HG02970 (cell line): Measurements from ENCODE around the gene CETN3.
"Not testable (repeated sequence)": the region's sequence is repeated elsewhere in the genome, so short reads cannot be mapped to it uniquely, and the experiment has no call there.

ENCODE experiments used
- ATAC-seq: cut with Tn5 transposase; IDR thresholded peaks from one replicate; pipeline ENCODE4 v1.9.1; 2021; ENCODE audit warnings: mild to moderate bottlenecking, moderate library complexity, moderate number of reproducible peaks; ENCODE audit not compliant: unreplicated experiment, low FRiP score

The CETN3 gene

GRCh38 chr5:90384389-90384788 is 25.2 kb downstream of the CETN3 start:
- ATAC-seq: no peak

DNA sequence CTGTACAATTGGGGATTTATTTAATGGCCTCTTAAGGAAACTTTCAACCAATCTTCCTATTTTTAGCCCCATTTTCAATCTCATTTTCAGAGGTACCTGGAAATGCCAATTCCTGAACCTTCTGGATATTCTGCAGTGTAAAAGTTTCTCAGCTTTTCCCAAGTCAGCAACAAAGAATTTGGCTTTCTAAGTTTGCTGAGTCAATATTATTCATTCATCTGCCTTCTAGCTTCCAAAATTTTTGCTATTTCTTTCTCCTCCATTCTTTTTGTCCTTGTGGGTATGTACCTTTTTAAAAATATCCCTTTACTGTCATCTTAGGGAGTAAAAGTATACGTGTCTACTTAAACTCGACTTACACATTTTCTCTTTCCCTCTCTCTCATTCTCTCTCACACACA is 25.7 kb downstream of the CETN3 start:
- no peak for ATAC-seq

DNA sequence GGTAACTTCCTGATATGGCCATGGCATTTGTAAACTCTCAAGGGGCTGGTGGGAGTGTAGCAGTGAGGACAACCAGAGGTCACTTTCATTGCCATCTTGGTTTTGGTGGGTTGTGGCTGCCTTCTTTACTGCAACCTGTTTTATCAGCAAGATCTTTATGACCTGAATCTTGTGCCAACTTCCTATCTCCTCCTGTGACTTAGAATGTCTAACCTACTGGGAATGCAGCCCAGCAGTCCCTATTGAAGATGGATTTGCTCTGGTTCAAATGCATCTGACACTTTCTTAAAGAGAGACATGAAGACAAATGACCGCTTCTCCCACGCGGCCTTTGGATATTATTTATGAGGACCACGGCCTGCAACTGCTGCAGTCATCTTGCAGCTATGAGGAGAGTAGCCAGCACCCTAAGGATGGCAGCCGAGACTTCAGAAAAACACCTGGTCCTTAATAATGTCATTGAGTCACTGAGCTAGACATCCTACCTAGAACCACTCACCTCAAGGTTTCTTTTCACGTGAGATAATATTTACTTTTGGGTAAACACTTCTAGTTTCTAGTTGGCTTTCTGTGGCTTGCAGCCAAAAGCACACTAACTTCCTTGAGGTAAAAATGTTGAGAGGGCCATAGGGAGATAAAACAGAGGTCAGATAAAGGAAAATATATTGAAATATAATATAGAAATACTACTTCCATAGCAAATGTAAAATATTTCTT is 28.2 kb downstream of the CETN3 start:
- ATAC-seq: no peak

GRCh38 chr5:90379652-90380051 is 29.9 kb downstream of the CETN3 start:
- no peak for ATAC-seq

GRCh38 chr5:90378752-90379151 is 30.8 kb downstream of the CETN3 start:
- ATAC-seq: no peak

DNA sequence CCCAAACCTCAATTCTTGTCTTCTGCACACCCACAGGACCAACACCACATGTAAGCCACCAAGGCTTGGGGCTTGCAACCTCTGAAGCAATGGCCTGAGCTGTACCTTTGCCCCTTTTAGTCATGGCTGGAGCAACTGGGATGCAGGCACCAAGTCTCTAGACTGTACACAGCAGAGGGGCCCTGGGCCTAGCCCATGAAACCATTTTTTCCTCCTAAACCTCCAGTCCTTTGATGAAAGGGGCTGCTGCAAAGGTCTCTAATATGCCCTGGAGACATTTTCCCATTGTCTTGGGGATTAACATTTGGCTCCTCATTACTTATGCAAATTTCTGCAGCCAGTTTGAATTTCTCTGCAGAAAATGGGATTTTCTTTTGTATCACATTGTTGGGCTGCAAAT is 38.3 kb downstream of the CETN3 start:
- ATAC-seq: not testable (repeated sequence)

DNA sequence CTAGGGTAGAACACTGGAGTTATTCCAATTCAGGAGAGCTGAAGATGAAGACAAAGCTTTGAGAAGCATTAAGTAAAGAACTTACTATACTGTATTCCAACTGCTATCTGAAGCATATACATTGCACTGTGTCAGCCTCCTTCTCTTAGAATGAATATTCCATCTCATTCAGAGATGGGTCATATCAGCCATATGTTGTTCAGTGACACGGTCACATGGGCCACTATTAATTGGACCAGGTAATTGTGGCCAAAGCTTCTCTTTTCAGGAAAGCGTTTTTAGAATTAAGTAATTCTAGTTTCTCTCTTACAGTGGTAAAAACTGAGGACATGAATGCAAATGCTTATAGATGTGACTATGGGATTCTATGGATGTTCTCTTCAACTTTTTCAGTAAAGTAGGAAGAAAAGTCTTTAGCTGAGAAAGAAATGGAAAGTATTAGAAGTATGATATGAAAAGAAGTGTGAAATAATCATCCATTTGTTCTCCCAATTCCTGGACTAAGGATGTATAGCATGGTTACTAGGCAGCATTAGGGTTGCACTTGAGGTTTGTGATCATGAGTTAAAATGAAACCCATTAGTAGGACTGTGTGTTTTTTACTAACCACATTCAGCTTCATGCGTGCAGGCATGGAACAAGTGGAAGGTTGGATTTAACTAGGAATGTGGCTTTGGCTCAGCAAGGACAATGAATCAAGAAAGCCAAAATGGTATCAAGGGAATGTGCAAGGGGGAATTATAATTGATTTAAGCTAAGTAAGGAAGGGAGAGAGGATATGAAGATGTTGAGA is 40.9 kb downstream of the CETN3 start:
- no peak for ATAC-seq

- ATAC-seq: no peak
Observed at GRCh38 chr5:90367879-90368278, 41.7 kb downstream of the CETN3 start.

- ATAC-seq: no peak
Observed at GRCh38 chr5:90366948-90367347, 42.6 kb downstream of the CETN3 start.

DNA sequence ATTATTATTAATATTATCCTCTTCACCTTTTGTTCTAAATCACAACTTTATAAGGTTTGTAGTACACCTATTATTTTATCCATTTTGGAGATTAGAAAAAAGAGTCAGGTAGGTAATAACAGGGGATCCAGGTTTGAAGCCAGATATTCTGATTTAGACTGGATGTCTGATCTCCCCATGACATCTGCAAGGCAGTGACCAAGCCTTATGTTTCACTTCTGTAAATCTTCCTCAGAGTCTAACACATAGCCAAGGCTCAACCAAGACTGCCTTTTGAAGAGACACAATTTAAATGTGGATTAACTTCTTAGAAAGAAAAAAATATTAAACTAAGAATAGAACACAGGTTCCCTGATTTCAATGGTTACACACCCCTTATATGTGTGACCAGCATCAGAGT is 44.2 kb downstream of the CETN3 start:
- ATAC-seq: no peak

DNA sequence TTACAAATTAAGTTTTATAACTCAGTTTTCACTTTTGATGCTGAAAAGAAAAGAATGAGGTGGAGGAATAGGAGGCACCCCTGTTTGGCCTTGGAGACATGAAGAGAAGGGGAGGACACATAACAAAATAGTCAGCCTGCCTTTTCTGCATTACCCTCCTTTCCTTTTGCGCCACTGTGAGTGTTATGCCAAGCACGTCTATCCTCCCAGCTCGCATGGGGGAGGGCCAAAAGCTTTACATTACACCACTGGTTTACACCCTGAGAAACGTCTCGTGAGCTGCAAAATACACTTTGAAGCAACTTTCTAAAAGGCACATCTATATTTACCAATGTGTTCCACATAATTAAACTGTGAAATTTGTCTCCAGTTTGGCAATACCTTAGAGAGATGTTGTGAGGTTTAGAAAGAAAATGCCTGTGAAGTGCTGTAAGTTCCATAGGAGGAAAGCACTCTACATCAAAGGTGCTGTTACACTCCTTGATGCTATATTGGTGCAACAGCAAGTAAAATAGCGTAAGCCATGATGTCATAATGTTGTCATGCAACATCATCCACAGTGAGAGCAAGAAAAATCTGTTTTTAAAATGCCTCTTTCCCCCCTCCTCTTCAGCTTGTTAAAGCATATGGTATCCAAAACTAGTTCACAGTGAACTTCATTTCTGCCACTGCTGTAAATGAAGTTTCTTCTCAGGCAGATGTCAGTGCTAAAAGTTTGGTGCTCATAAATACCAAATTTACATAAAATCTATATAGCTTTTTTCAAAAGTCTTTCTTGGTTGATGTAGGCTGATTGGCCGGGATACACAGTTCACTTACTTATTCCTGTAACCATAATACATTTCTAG is 50.3 kb downstream of the CETN3 start:
- ATAC-seq: no peak

GRCh38 chr5:90356622-90357021 is 52.9 kb downstream of the CETN3 start:
- ATAC-seq: no peak

GRCh38 chr5:90356176-90356575 is 53.4 kb downstream of the CETN3 start:
- no peak for ATAC-seq

DNA sequence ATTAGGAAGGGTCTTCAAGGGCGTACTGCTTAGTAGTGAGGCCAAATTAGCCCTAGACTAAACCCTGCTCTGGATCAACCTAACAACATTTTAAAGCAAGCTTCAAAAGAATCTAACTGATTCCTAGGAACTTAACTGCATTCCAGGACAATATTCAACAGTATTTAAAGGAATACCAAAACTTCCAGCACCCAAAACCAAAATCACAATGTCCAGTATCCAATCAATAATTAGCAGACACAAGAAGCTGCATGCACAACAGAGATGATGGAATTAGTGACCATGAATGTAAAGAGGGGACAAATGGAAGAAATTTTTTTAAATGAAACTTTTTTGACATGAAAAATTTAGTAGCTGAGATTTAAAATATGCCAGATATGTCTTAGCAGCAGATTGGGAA is 53.9 kb downstream of the CETN3 start:
- no peak for ATAC-seq

DNA sequence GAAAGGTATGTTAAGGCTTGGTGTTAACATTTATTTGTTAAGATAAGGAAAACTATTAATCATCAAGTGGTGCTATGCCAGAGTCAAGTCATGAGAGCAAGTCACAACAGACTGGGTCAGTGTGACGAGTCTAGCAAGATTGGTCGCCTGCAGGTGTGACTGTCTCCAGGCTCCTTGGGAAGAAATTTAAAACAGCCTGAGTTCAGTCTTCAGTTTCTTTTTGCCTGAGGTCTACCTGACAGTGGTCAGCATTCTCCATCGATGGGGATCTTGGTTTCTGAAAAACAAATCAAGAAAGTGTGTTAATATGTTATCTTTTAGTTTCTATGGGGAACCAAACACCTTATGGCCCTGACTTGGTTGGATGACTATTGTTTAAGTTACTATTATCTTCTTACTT is 56.3 kb downstream of the CETN3 start:
- ATAC-seq: peak; percentile 84

DNA sequence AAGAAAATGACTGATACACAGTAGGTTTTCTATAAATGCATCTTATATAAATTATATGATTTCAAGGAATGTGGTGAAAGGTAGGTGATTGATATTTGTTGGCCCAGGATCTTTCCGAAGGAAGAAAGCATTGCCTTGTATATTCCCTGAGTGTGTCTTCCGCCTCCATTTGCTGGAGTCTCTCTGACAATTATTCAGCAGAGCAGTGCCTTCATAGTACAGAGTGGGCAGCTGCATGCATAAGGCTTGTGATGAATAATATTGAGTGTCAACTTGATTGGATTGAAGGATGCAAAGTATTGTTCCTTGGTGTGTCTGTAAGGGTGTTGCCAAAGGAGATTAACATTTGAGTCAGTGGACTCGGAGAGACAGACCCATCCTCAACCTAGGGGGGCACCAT is 58.5 kb downstream of the CETN3 start:
- no peak for ATAC-seq

GRCh38 chr5:90347462-90347861 is 62.1 kb downstream of the CETN3 start:
- ATAC-seq: no peak

- no peak for ATAC-seq
Observed at GRCh38 chr5:90345684-90346083, 63.9 kb downstream of the CETN3 start.

- ATAC-seq: no peak
Observed at GRCh38 chr5:90344689-90345088, 64.9 kb downstream of the CETN3 start.

GRCh38 chr5:90343731-90344130 is 65.8 kb downstream of the CETN3 start:
- ATAC-seq: not testable (repeated sequence)

DNA sequence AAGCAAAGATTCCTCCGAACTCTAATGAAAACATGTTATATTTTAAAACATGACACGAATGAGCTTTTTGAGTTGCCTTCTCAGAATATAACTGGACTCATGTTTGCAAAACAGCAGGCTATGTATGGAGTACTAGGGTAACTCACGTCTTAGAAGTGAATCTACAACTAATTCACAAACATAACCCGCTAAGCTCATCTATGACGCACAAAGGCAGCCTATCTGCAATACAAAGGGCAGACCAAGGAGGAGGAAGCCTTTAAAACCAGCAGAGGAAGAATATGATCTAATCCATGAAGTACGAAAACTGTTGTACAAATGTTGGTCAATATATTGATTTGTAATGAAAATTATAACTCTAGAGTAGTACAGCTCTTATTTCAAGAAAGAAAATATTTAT is 67.0 kb downstream of the CETN3 start:
- no peak for ATAC-seq
